C4-2B (cell line): ENCODE measurements around the gene SDR39U1.
A peak's percentile ranks its signal among the peaks of the same experiment; 100 is the strongest.

Source experiments
- H3K27ac ChIP-seq: fragments of 450-650 bp; 2 replicates; pipeline ENCODE4 v1.5.1; 2017
- CTCF ChIP-seq: fragments of 450-650 bp; conservative IDR thresholded peaks from 2 replicates; pipeline ENCODE4 v1.5.1; 2017; ENCODE audit warnings: mild to moderate bottlenecking
- ZFX ChIP-seq: fragments of 450-650 bp; IDR thresholded peaks from 2 replicates; pipeline ENCODE4 v1.6.1; 2017

SDR39U1 gene

GRCh38 chr14:24415421-24416253, 26.9 kb downstream of the SDR39U1 start:
- no peak overlapping the region for H3K27ac ChIP-seq
- TF ChIP-seq CTCF (no peak), ZFX (no peak)

GRCh38 chr14:24414732-24415420, 27.7 kb downstream of the SDR39U1 start:
- no peak overlapping the region for H3K27ac ChIP-seq
- TF ChIP-seq CTCF = no peak
- no peak for TF ChIP-seq ZFX

- TF ChIP-seq CTCF (no peak), ZFX (no peak)
- no peak overlapping the region for H3K27ac ChIP-seq
These were observed 28.5 kb downstream of the SDR39U1 start for GRCh38 chr14:24414077-24414476.

GRCh38 chr14:24411443-24412389, 30.9 kb downstream of the SDR39U1 start:
- TF ChIP-seq ZFX = no peak
- peak; percentile 75 for TF ChIP-seq CTCF
- H3K27ac ChIP-seq = no peak overlapping the region

GRCh38 chr14:24409956-24410355, 32.6 kb downstream of the SDR39U1 start:
- TF ChIP-seq ZFX (no peak), CTCF (no peak)

GRCh38 chr14:24409192-24409591, 33.4 kb downstream of the SDR39U1 start:
- TF ChIP-seq ZFX (no peak), CTCF (no peak)
- H3K27ac ChIP-seq = no peak overlapping the region

More at GRCh38 chr14:24409956-24410355, 32.6 kb downstream of the SDR39U1 start:
- no peak overlapping the region for H3K27ac ChIP-seq
